Choroid plexus epithelial cell (primary cell): Measurements from ENCODE around the gene KLHDC8A.

Source experiments
- DNase-seq: peaks from one replicate; pipeline ENCODE4 v3.0.0-alpha.2; 2010; ENCODE audit warnings: low read depth
- H3K4me3 ChIP-seq: 2 replicates; pipeline ENCODE4 v1.5.1; 2011; ENCODE audit warnings: low read depth, mild to moderate bottlenecking, control low read depth, low read length, moderate library complexity
- TF ChIP-seq, protein P1 (sequence below): conservative IDR thresholded peaks from 2 replicates; pipeline ENCODE4 v1.5.1; 2011; ENCODE audit warnings: low read depth, mild to moderate bottlenecking, control low read depth, inconsistent platforms, low read length, moderate library complexity

The KLHDC8A gene

DNA sequence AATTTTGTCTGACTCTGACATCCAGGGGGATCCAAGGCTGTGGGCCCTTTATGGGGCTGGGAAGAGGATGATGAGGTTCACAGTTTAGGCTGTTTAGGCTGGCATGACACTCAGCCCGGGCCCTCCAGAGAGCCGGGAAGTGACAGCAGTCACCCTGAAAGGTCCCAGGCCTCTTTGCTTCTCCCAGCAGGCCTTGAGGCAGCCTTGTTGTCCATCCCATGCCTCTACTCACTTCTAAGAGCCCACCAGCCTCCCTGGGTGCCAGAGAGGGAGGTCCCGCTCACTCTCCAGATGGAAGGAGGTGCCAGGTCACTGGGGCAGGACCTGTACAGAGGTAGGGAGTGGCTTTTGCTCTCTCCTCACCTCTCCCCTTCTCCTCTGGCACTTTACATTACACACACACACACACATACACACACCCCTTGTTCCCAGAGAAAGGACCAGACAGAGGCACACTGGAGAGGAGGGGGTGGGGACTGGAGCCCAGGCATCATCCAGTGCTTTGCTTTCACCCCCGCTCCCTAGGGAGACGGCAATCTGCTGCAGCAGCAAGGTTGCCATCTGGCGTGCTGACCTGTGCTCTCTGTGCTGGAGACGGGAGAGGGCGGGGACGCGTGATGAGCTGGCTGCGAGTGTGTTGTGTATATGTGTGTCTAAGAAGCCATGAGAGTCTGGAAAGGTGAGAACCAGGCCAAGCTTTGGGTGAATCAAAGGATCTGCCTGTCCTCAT, 4.6 kb downstream of the KLHDC8A start:
- peak; percentile 71 for DNase-seq
- H3K4me3 ChIP-seq: no peak overlapping the region
- TF ChIP-seq, protein P1, sequence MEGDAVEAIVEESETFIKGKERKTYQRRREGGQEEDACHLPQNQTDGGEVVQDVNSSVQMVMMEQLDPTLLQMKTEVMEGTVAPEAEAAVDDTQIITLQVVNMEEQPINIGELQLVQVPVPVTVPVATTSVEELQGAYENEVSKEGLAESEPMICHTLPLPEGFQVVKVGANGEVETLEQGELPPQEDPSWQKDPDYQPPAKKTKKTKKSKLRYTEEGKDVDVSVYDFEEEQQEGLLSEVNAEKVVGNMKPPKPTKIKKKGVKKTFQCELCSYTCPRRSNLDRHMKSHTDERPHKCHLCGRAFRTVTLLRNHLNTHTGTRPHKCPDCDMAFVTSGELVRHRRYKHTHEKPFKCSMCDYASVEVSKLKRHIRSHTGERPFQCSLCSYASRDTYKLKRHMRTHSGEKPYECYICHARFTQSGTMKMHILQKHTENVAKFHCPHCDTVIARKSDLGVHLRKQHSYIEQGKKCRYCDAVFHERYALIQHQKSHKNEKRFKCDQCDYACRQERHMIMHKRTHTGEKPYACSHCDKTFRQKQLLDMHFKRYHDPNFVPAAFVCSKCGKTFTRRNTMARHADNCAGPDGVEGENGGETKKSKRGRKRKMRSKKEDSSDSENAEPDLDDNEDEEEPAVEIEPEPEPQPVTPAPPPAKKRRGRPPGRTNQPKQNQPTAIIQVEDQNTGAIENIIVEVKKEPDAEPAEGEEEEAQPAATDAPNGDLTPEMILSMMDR: no peak

- H3K4me3 ChIP-seq: no peak overlapping the region
- TF ChIP-seq, protein P1: no peak
These were observed 6.0 kb downstream of the KLHDC8A start for GRCh38 chr1:205350691-205351141.

DNA sequence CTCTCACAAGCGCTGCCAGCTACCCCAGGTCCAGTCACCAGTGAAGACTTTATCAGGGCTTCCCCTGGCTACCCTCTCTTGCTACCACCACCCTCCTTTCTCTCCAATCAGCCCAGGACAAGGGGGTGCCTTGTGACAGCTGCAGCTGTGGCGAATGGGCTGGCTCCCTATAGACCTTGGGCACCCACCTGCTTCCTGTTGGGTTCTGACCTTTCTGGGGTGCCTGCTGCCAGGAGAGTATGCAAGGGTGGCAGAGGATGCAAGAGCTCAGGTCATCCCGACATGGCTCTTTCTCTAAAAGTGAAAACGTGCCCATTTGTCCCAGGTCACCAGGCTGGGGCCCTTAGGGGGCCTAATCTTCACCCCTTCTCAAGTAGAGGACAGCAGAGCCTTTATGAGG, 6.6 kb downstream of the KLHDC8A start:
- DNase-seq: no peak
- TF ChIP-seq, protein P1: no peak
- H3K4me3 ChIP-seq: no peak overlapping the region

More at GRCh38 chr1:205350691-205351141, 6.0 kb downstream of the KLHDC8A start:
- no peak for DNase-seq

DNA sequence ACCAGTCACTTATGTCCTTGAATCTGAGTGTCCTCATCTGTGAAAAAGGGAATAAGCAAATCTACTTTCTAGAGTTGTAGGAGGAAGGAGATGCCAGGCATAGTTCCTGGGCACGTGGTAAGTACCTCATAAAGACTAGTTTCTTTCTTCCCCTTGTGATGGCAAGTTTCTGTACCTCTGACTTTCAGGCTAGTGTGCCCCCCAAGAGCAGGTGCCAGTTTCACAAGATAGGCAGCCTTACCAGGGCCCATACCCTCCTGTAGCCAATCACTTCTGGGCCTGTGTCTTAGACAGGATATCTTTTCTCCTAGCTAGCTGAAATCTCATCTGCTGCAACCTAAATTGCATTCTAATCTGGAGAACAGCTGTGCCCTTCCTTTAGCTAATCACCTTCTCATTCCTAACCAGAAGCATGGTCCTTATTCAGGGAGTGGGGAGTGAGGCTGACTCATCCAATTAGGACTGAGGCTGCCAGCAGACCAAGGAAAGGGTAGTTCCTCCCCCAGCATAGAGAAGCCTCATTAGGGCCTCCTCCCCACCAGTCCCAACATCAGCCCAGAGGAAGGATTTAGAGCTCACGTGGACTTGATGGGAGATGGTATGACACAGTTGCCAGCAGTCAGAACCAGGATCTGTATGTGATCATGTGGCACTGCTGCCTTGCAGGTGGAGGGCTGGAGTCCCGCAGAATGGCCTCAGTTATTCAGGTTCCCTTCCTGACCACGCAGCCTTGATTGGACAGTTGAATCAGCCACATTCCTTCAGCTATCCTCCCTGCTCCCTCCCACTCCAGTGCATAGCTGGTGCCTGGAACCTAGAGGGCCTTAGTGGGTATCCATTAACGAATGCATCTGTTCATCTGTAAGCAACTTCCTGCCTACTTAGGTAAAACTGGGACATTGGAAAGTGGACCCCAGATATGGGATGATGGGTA, 7.9 kb downstream of the KLHDC8A start:
- no peak for DNase-seq
- TF ChIP-seq, protein P1: no peak
- H3K4me3 ChIP-seq: no peak overlapping the region

DNA sequence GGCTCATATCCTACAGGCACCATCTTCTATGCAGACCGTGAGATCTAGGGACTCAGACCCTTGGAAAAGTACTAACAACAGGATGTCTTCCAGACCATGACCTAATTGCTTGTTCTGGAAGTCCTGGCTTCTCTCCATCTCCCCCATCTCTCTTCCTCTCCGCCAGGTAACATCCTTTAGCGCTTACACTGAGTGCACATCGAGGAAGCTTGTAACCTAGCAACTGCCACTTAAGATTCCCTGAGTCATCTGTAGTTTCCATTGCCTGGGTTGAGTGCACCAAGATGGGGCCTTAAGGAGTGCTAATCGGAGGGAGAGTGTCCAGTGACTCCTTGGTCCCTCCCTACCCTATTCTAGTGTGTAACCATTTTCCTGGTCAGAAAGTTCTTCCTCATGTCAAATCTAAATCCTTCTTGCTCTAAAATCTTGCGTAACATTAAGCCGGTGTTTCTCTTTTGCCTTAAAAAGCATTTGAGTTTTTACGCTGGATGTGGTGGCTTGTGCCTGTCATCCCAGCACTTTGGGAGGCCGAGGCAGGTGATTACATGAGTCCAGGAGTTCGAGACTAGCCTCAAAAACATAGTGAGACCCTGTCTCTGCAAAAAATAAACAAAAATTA, 9.7 kb downstream of the KLHDC8A start:
- TF ChIP-seq, protein P1: no peak
- DNase-seq: no peak
- no peak overlapping the region for H3K4me3 ChIP-seq

DNA sequence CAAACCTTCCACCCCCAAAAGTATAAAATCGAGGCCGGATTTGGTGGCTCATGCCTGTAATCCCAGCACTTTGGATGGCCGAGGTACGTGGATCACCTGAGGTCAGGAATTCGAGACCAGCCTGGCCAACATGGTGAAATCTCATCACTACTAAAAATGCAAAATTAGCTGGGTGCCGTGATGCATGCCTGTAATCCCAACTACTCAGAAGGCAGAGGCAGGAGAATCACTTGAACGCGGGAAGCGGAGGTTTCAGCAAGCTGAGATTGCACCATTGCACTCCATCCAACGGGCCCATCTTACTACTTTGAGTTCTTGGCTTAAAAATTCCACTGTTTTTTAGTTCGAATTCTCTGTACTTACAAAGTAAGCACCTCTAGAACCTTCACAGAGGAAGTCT, 11.0 kb downstream of the KLHDC8A start:
- TF ChIP-seq, protein P1: no peak
- no peak for DNase-seq
- H3K4me3 ChIP-seq: no peak overlapping the region
